ENCODE results near the gene SMIM9.

GRCh38 chrX:154819771-154820341, 14.6 kb downstream of the SMIM9 start:
- TF ChIP-seq CTCF (IDR thresholded peaks at IDR 0.05) = no peak
- no peak for TF ChIP-seq POLR2A (IDR thresholded peaks at IDR 0.05; ENCODE audit: low read depth)
- TF ChIP-seq EP300 (IDR thresholded peaks at IDR 0.05) = no peak
- TF ChIP-seq POLR2AphosphoS5 (IDR thresholded peaks at IDR 0.05) = no peak

All from esophagus muscularis mucosa (tissue), 4 donors.